ENCODE data around the gene SLC41A1. TPM values are rescaled to one million over a fixed set of nuclear protein-coding genes. Genes with fewer than 3 reads are reported as not detected.

The SLC41A1 gene
- total RNA-seq, 1 experiment from 2014 or later = 5.1 TPM

DNA sequence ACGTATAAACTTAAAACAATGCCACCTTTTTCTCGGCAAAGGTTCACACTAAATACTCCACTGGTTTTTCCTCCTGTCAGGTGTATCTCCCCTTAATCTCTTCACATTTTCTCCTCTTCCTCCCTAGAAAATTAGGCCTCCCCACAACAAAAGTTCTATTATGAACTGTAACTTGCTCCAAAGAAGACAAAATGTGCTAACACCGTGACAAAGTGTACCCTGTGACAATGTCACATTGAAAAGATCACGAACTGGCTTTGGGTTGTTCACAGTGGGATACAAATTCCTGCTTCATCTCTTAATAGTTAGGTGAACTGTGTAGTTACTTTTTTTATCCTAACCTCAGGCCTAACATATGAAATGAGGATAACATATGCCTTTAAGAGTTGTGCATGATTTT lies 69.0 kb downstream of the SLC41A1 start:
- Histone ChIP-seq H3K4me2 (ENCODE audit: low read depth, low read length, poor library complexity, severe bottlenecking) (peak overlapping the region; percentile 82), H3K36me3 (ENCODE audit: insufficient read depth, low read length) (peaks cover 8% of the 10 kb centered on the region; the same call in 1 of the 2 replicates), H2AFZ (ENCODE audit: low read length) (no peak overlapping the region), H3K9me3 (ENCODE audit: low read length) (no peaks in the 10 kb centered on the region), H3K9me2 (replicated peaks; ENCODE audit: insufficient read depth, low read length) (no peaks in the 10 kb centered on the region), H3K4me1 (ENCODE audit: low read length) (peaks cover 71% of the 10 kb centered on the region), H3K4me3 (ENCODE audit: low read length) (peak overlapping the region; percentile 59; the same call in 1 of the 2 replicates), H3K9ac (ENCODE audit: low read length) (peak overlapping the region; percentile 8; the same call in 1 of the 2 replicates), H4K20me1 (ENCODE audit: insufficient read depth, low read depth, low read length) (peaks cover 12% of the 10 kb centered on the region), H3K79me2 (ENCODE audit: low read length) (peaks cover 96% of the 10 kb centered on the region), H3K27me3 (ENCODE audit: low read length) (no peaks in the 10 kb centered on the region), H3K27ac (ENCODE audit: low read length) (peak overlapping the region; percentile 65; the same call in 1 of the 2 replicates)
- peak; percentile 46 for DNase-seq

DNA sequence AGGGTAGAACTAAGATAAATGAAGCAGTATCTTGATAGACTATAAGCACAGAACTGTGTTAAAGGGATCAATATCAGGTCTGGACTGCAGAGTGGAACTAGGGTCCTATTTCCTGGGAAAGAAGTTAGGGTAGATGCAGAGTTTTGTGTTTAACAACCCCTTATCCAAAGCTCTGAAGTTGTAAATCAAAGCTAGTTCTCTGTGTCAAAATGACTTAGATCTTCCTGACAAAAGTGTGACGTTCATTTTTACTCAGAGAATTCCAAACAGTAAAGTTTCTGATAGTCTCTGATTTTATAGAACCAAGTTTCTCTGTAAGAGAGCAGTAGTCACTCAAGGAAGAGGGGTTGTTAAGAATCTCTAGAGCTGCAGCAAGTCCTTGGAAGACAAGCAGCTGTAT lies 71.3 kb downstream of the SLC41A1 start:
- Histone ChIP-seq H3K36me3 (ENCODE audit: insufficient read depth, low read length) (peaks cover 10% of the 10 kb centered on the region; the same call in 1 of the 2 replicates), H3K4me2 (ENCODE audit: low read depth, low read length, poor library complexity, severe bottlenecking) (peak overlapping the region; percentile 82), H3K9ac (ENCODE audit: low read length) (no peak overlapping the region), H2AFZ (ENCODE audit: low read length) (no peak overlapping the region), H4K20me1 (ENCODE audit: insufficient read depth, low read depth, low read length) (no peaks in the 10 kb centered on the region; the same call in 1 of the 2 replicates), H3K27ac (ENCODE audit: low read length) (peak overlapping the region; percentile 65), H3K27me3 (ENCODE audit: low read length) (no peaks in the 10 kb centered on the region), H3K9me3 (ENCODE audit: low read length) (no peaks in the 10 kb centered on the region), H3K4me1 (ENCODE audit: low read length) (peaks cover 50% of the 10 kb centered on the region), H3K4me3 (ENCODE audit: low read length) (no peak overlapping the region), H3K79me2 (ENCODE audit: low read length) (peaks cover 95% of the 10 kb centered on the region), H3K9me2 (replicated peaks; ENCODE audit: insufficient read depth, low read length) (no peaks in the 10 kb centered on the region)
- DNase-seq = no peak

DNA sequence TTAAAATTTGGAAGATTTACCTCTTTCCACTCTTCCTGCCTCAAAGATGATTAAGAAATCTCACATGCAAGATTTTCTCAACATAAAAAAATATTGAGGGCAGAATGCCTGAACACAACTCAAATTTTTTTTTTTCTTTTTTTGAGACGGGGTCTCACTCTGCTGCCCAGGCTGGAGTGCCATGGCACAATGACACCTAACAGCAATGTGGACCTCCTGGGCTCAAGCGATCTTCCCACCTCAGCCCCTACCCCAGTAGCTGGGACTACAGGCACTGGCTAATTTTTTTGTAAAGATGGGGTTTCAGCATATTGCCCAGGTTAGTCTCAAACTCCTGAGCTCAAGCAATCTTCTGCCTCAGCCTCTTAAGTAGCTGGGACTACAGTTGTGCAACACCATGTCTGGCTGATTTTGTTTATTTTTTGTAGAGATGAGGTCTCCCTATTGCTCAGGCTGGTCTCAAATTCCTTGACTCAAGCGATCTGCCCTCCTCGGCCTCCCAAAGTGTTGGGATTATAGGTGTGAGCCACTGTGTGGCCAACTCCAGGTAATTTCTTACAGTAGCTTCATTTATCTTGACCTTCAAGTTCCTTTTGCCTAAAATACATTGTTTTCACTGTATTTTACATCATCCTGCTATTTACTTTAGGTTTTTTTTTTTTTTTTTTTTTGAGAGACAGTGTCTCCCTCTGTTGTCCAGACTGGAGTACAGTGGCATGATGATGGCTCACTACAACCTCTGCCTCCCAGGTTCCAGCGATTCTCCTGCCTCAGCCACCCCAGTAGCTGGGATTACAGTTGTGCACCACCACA lies 73.4 kb downstream of the SLC41A1 start:
- Histone ChIP-seq H3K4me3 (ENCODE audit: low read length) (no peak overlapping the region), H4K20me1 (ENCODE audit: insufficient read depth, low read depth, low read length) (no peaks in the 10 kb centered on the region; the same call in 1 of the 2 replicates), H3K27me3 (ENCODE audit: low read length) (no peaks in the 10 kb centered on the region), H3K36me3 (ENCODE audit: insufficient read depth, low read length) (peaks cover 14% of the 10 kb centered on the region), H3K27ac (ENCODE audit: low read length) (no peak overlapping the region), H3K4me2 (ENCODE audit: low read depth, low read length, poor library complexity, severe bottlenecking) (no peak overlapping the region), H2AFZ (ENCODE audit: low read length) (no peak overlapping the region), H3K9ac (ENCODE audit: low read length) (no peak overlapping the region), H3K4me1 (ENCODE audit: low read length) (peaks cover 46% of the 10 kb centered on the region), H3K79me2 (ENCODE audit: low read length) (peaks cover 95% of the 10 kb centered on the region), H3K9me2 (replicated peaks; ENCODE audit: insufficient read depth, low read length) (no peaks in the 10 kb centered on the region), H3K9me3 (ENCODE audit: low read length) (no peaks in the 10 kb centered on the region)
- DNase-seq = no peak

Other genes starting within 250 kb of the SLC41A1 start
- gene ELK4, start 181.2 kb downstream of the SLC41A1 start, total RNA-seq (2014; rRNA removed; shearing (Covaris generic); ENCODE audit: low replicate concordance) = 24.4 and 57.3 TPM in 2 replicates
- not detected in 2 replicates for gene SLC45A3, start 132.7 kb downstream of the SLC41A1 start, total RNA-seq (2014; rRNA removed; shearing (Covaris generic); ENCODE audit: low replicate concordance)
- gene NUCKS1, start 63.0 kb downstream of the SLC41A1 start, total RNA-seq (2014; rRNA removed; shearing (Covaris generic); ENCODE audit: low replicate concordance) = 36.4 and 56.9 TPM in 2 replicates
- 3.1 and 3.6 TPM in 2 replicates for gene RAB29, start 37.7 kb downstream of the SLC41A1 start, total RNA-seq (2014; rRNA removed; shearing (Covaris generic); ENCODE audit: low replicate concordance)
- 0.11 TPM in 1 of 2 replicates, not detected in the other for gene PM20D1, start 36.9 kb upstream of the SLC41A1 start, total RNA-seq (2014; rRNA removed; shearing (Covaris generic); ENCODE audit: low replicate concordance)
- gene SLC26A9, start 130.3 kb upstream of the SLC41A1 start, total RNA-seq (2014; rRNA removed; shearing (Covaris generic); ENCODE audit: low replicate concordance) = not detected in 2 replicates
- not detected in 2 replicates for gene RAB7B, start 190.2 kb upstream of the SLC41A1 start, total RNA-seq (2014; rRNA removed; shearing (Covaris generic); ENCODE audit: low replicate concordance)
- not detected in 2 replicates for gene CTSE, start 210.7 kb upstream of the SLC41A1 start, total RNA-seq (2014; rRNA removed; shearing (Covaris generic); ENCODE audit: low replicate concordance)
- gene RHEX, start 240.0 kb upstream of the SLC41A1 start, total RNA-seq (2014; rRNA removed; shearing (Covaris generic); ENCODE audit: low replicate concordance) = not detected in 2 replicates